GM23338 (cell line): ENCODE data around the gene ELF5. TPM values are rescaled to one million over a fixed set of nuclear protein-coding genes. Genes with fewer than 3 reads are reported as not detected.

ENCODE experiments used
- ATAC-seq: fragments of 200-7000 bp; cut with Tn5 transposase; 3 replicates; pipeline ENCODE4 v1.9.1; 2020
- DNase-seq: peaks from one replicate; pipeline ENCODE4 v3.0.0-alpha.2; 2015; ENCODE audit warnings: low spot score
- H2AFZ ChIP-seq: fragments of 200-600 bp; sonication (generic); 2 replicates; pipeline ENCODE4 v1.8.0; 2016; ENCODE audit warnings: antibody characterized with exemption, mild to moderate bottlenecking, moderate library complexity
- H3F3A ChIP-seq: fragments of 200-600 bp; sonication (generic); replicated peaks from 2 replicates; pipeline ENCODE4 v1.8.0; 2017; ENCODE audit warnings: antibody characterized with exemption, mixed run types, low read depth
- H3K27ac ChIP-seq: fragments of 200-600 bp; sonication (generic); 2 replicates; pipeline ENCODE4 v1.6.1; 2016; ENCODE audit warnings: low read depth
- H3K27me3 ChIP-seq: fragments of 200-600 bp; sonication (generic); 2 replicates; pipeline ENCODE4 v1.8.0; 2016; ENCODE audit warnings: mild to moderate bottlenecking, mixed run types, moderate library complexity; ENCODE audit not compliant: insufficient read depth
- H3K36me3 ChIP-seq: fragments of 200-600 bp; sonication (generic); 2 replicates; pipeline ENCODE4 v1.8.0; 2016; ENCODE audit warnings: mild to moderate bottlenecking; ENCODE audit not compliant: insufficient read depth
- H3K4me1 ChIP-seq: fragments of 200-600 bp; sonication (generic); 2 replicates; pipeline ENCODE4 v1.8.0; 2016; ENCODE audit warnings: mild to moderate bottlenecking, moderate library complexity; ENCODE audit not compliant: insufficient read depth
- H3K4me2 ChIP-seq: fragments of 200-600 bp; sonication (generic); 2 replicates; pipeline ENCODE4 v1.7.1; 2017; ENCODE audit warnings: mixed run types
- H3K4me3 ChIP-seq: fragments of 200-600 bp; sonication (generic); 2 replicates; pipeline ENCODE4 v1.6.1; 2016; ENCODE audit warnings: mixed run types
- H3K79me2 ChIP-seq: fragments of 200-600 bp; sonication (generic); replicated peaks from 2 replicates; pipeline ENCODE4 v1.8.0; 2017; ENCODE audit warnings: mild to moderate bottlenecking; ENCODE audit not compliant: insufficient read depth
- H3K9me2 ChIP-seq: fragments of 200-600 bp; sonication (generic); 2 replicates; pipeline ENCODE4 v1.8.0; 2017; ENCODE audit not compliant: insufficient read depth
- H4K20me1 ChIP-seq: fragments of 200-600 bp; sonication (generic); replicated peaks from 2 replicates; pipeline ENCODE4 v1.8.0; 2017; ENCODE audit warnings: mild to moderate bottlenecking; ENCODE audit not compliant: insufficient read depth
- H3K27ac Mint-ChIP-seq: 2 replicates; pipeline ENCODE4 v1.8.0; 2020; ENCODE audit warnings: inconsistent platforms, mild to moderate bottlenecking, moderate library complexity, mixed read lengths
- H3K27me3 Mint-ChIP-seq: 3 replicates; pipeline ENCODE4 v1.8.0; 2022; ENCODE audit warnings: low read depth, mild to moderate bottlenecking, moderate library complexity, mixed read lengths, inconsistent platforms; ENCODE audit not compliant: insufficient read depth, poor library complexity
- H3K36me3 Mint-ChIP-seq: 3 replicates; pipeline ENCODE4 v1.8.0; 2021; ENCODE audit warnings: low read depth, mild to moderate bottlenecking, inconsistent platforms, moderate library complexity, mixed read lengths
- H3K4me1 Mint-ChIP-seq: 3 replicates; pipeline ENCODE4 v1.8.0; 2020; ENCODE audit warnings: mild to moderate bottlenecking, inconsistent platforms, mixed read lengths
- H3K4me3 Mint-ChIP-seq: 3 replicates; pipeline ENCODE4 v1.8.0; 2021; ENCODE audit warnings: moderate library complexity, mild to moderate bottlenecking, inconsistent platforms, mixed read lengths
- H3K9me3 Mint-ChIP-seq: 3 replicates; pipeline ENCODE4 v1.8.0; 2020; ENCODE audit warnings: moderate library complexity, mild to moderate bottlenecking, inconsistent platforms, mixed read lengths
- CTCF ChIP-seq, 2 experiments: fragments of 200-600 bp in 1 of 2; sonication (generic) in 1 of 2; conservative IDR thresholded peaks; 2 replicates each; pipeline versions ENCODE4 v1.5.1 to v1.6.1; 2016 to 2017; ENCODE audit warnings: antibody characterized with exemption in 2 of 2, low read depth in 2 of 2, mild to moderate bottlenecking in 2 of 2, moderate library complexity in 1 of 2
- EZH2phosphoT487 ChIP-seq: fragments of 200-600 bp; sonication (generic); IDR thresholded peaks from one replicate; pipeline ENCODE4 v1.8.1; 2018; ENCODE audit warnings: antibody characterized with exemption; ENCODE audit not compliant: unreplicated experiment
- NANOG ChIP-seq: IDR thresholded peaks from 2 replicates; pipeline ENCODE4 v1.6.1; 2016; ENCODE audit warnings: antibody characterized with exemption, borderline replicate concordance
- POLR2AphosphoS5 ChIP-seq: IDR thresholded peaks from 2 replicates; pipeline ENCODE4 v1.6.1; 2016; ENCODE audit warnings: antibody characterized with exemption, low read depth
- ZNF331 ChIP-seq: fragments of 250-450 bp; sonication (Bioruptor Pico); IDR thresholded peaks from 2 replicates; pipeline ENCODE4 v1.5.0; 2020; ENCODE audit warnings: low read depth, mild to moderate bottlenecking, moderate library complexity
- ZNF462 ChIP-seq: fragments of 250-450 bp; sonication (Bioruptor Pico); IDR thresholded peaks from 2 replicates; pipeline ENCODE4 v1.5.0; 2020; ENCODE audit warnings: mild to moderate bottlenecking, moderate library complexity
- polyA plus RNA-seq: library from polyadenylated mRNA; unstranded; fragments of >200 nt; fragmentation: Nextera tagmentation; extraction: Ambion mirVana; gene quantifications from 2 replicates; pipeline ENCODE4 v1.2.1, GENCODE V29; 2016
- total RNA-seq: library from RNA; depleted of rRNA; stranded (reverse); fragments of >200 nt; shearing (Covaris generic); gene quantifications from 2 replicates; pipeline ENCODE4 v1.2.3, GENCODE V29; 2014

ELF5 gene
- total and polyA plus RNA-seq, 2 experiments from 2014 or later = not detected

GRCh38 chr11:34492806-34493414 is 20.7 kb downstream of the ELF5 start:
- Histone ChIP-seq H3K4me2 (no peak overlapping the region), H3K9me2 (no peaks in the 10 kb centered on the region), H3K36me3 (no peaks in the 10 kb centered on the region), H3K79me2 (no peaks in the 10 kb centered on the region), H3K27me3 (no peaks in the 10 kb centered on the region), H2AFZ (no peak overlapping the region), H3K4me1 (no peaks in the 10 kb centered on the region), H4K20me1 (no peaks in the 10 kb centered on the region), H3K4me3 (no peak overlapping the region), H3F3A (no peaks in the 10 kb centered on the region), H3K27ac (no peak overlapping the region)
- Mint-ChIP-seq H3K4me1 (no peaks in the 10 kb centered on the region; the same call in 2 of the 3 replicates), H3K9me3 (no peaks in the 10 kb centered on the region), H3K4me3 (no peak overlapping the region), H3K27ac (no peak overlapping the region), H3K36me3 (no peaks in the 10 kb centered on the region), H3K27me3 (peaks cover 6% of the 10 kb centered on the region)
- TF ChIP-seq ZNF331 (no peak), CTCF (conservative IDR thresholded peaks at IDR 0.05; ENCODE audit: low read depth in 2 of 2) (peak; percentile 75 to 93)
- peak; percentile 52 for ATAC-seq
- peak; percentile 87 for DNase-seq

- no peak overlapping the region for H3K4me2 ChIP-seq
- no peaks in the 10 kb centered on the region for H3F3A ChIP-seq
- H3K4me3 Mint-ChIP-seq = no peak overlapping the region
- peak; percentile 50 for ATAC-seq
- H3K27ac Mint-ChIP-seq = no peak overlapping the region
- no peaks in the 10 kb centered on the region; the same call in 1 of the 2 replicates for H3K9me2 ChIP-seq
- H3K27me3 ChIP-seq = no peaks in the 10 kb centered on the region
- H3K4me1 Mint-ChIP-seq = no peaks in the 10 kb centered on the region
- no peaks in the 10 kb centered on the region for H3K79me2 ChIP-seq
- no peak for TF ChIP-seq NANOG
- H3K27me3 Mint-ChIP-seq = peaks cover 6% of the 10 kb centered on the region
- no peak overlapping the region for H3K27ac ChIP-seq
- no peaks in the 10 kb centered on the region for H3K36me3 Mint-ChIP-seq
- no peaks in the 10 kb centered on the region for H4K20me1 ChIP-seq
- H3K36me3 ChIP-seq = no peaks in the 10 kb centered on the region
- H2AFZ ChIP-seq = no peak overlapping the region
- no peak overlapping the region for H3K4me3 ChIP-seq
- no peaks in the 10 kb centered on the region for H3K4me1 ChIP-seq
- no peaks in the 10 kb centered on the region for H3K9me3 Mint-ChIP-seq
- no peak for DNase-seq
Measured at GRCh38 chr11:34490304-34490703, 23.3 kb downstream of the ELF5 start.

GRCh38 chr11:34488855-34489557 is 24.6 kb downstream of the ELF5 start:
- Mint-ChIP-seq H3K4me1 (no peaks in the 10 kb centered on the region), H3K36me3 (no peaks in the 10 kb centered on the region)
- no peak overlapping the region for H3K4me2 ChIP-seq
- TF ChIP-seq POLR2AphosphoS5 (no peak), EZH2phosphoT487 (no peak), ZNF462 (no peak), ZNF331 (no peak)

More at GRCh38 chr11:34488855-34489557, 24.6 kb downstream of the ELF5 start:
- Histone ChIP-seq H3K79me2 (no peaks in the 10 kb centered on the region), H3K4me1 (no peaks in the 10 kb centered on the region), H2AFZ (no peak overlapping the region), H3K9me2 (no peaks in the 10 kb centered on the region; the same call in 1 of the 2 replicates), H3K4me3 (no peak overlapping the region), H3K27me3 (no peaks in the 10 kb centered on the region), H4K20me1 (no peaks in the 10 kb centered on the region), H3K36me3 (no peaks in the 10 kb centered on the region), H3K27ac (no peak overlapping the region), H3F3A (no peaks in the 10 kb centered on the region)
- no peak overlapping the region for H3K4me3 Mint-ChIP-seq
- DNase-seq = no peak
- no peak for ATAC-seq
- H3K9me3 Mint-ChIP-seq = no peaks in the 10 kb centered on the region
- H3K27ac Mint-ChIP-seq = no peak overlapping the region
- peaks cover 6% of the 10 kb centered on the region for H3K27me3 Mint-ChIP-seq
